SK-N-SH treated with all-trans-retinoic acid at 6 μM for 48 hours (cell line): ENCODE measurements around the gene HOXD12.

ENCODE experiments used
- ATAC-seq: fragments of 200-7000 bp; cut with Tn5 transposase; 3 replicates; pipeline ENCODE4 v1.9.1; 2020; ENCODE audit warnings: mild to moderate bottlenecking, moderate library complexity
- ARNTL ChIP-seq: fragments of 450-650 bp; formaldehyde crosslinking; IDR thresholded peaks from 2 replicates; pipeline ENCODE4 v1.5.0; 2020; ENCODE audit warnings: low read depth, mild to moderate bottlenecking, moderate library complexity, borderline replicate concordance
- BACH2 ChIP-seq: fragments of 250-450 bp; sonication (Bioruptor Pico); IDR thresholded peaks from 2 replicates; pipeline ENCODE4 v1.9.0; 2021; ENCODE audit warnings: mild to moderate bottlenecking, borderline replicate concordance
- CSDC2 ChIP-seq: fragments of 250-450 bp; sonication (Bioruptor Pico); IDR thresholded peaks from 2 replicates; pipeline ENCODE4 v1.5.0; 2020; ENCODE audit warnings: mild to moderate bottlenecking, moderate library complexity
- ESRRG ChIP-seq: fragments of 250-450 bp; sonication (Bioruptor Pico); IDR thresholded peaks from 2 replicates; pipeline ENCODE4 v1.6.1; 2021; ENCODE audit warnings: mild to moderate bottlenecking
- GLIS3 ChIP-seq: fragments of 250-450 bp; sonication (Bioruptor Pico); IDR thresholded peaks from 2 replicates; pipeline ENCODE4 v1.5.0; 2020; ENCODE audit warnings: mild to moderate bottlenecking, moderate library complexity
- ISL1 ChIP-seq: fragments of 250-450 bp; sonication (Bioruptor Pico); IDR thresholded peaks from 2 replicates; pipeline ENCODE4 v2.1.2; 2022; ENCODE audit warnings: mild to moderate bottlenecking, moderate library complexity
- OSR1 ChIP-seq: fragments of 250-450 bp; sonication (Bioruptor Pico); IDR thresholded peaks from 2 replicates; pipeline ENCODE4 v1.8.0; 2022; ENCODE audit warnings: moderate library complexity, mild to moderate bottlenecking, inconsistent platforms
- PPARA ChIP-seq: fragments of 250-450 bp; sonication (Bioruptor Pico); IDR thresholded peaks from 2 replicates; pipeline ENCODE4 v1.5.0; 2020; ENCODE audit warnings: mild to moderate bottlenecking, borderline replicate concordance
- RARB ChIP-seq: fragments of 250-450 bp; sonication (Bioruptor Pico); IDR thresholded peaks from 2 replicates; pipeline ENCODE4 v1.8.0; 2021; ENCODE audit warnings: mild to moderate bottlenecking, moderate library complexity
- SNAI2 ChIP-seq: fragments of 250-450 bp; sonication (Bioruptor Pico); IDR thresholded peaks from 2 replicates; pipeline ENCODE4 v1.5.0; 2020; ENCODE audit warnings: mild to moderate bottlenecking, moderate library complexity
- TCF4 ChIP-seq: fragments of 250-450 bp; sonication (Bioruptor Pico); IDR thresholded peaks from 2 replicates; pipeline ENCODE4 v1.8.0; 2021; ENCODE audit warnings: mild to moderate bottlenecking, moderate library complexity, borderline replicate concordance
- TOX ChIP-seq: fragments of 250-450 bp; sonication (Bioruptor Pico); IDR thresholded peaks from 2 replicates; pipeline ENCODE4 v1.8.0; 2021; ENCODE audit warnings: mild to moderate bottlenecking, moderate library complexity, borderline replicate concordance
- ZC3H10 ChIP-seq: fragments of 250-450 bp; sonication (Bioruptor Pico); IDR thresholded peaks from 2 replicates; pipeline ENCODE4 v1.5.1; 2021; ENCODE audit warnings: mild to moderate bottlenecking, moderate library complexity
- ZFP3 ChIP-seq: fragments of 250-450 bp; sonication (Bioruptor Pico); IDR thresholded peaks from 2 replicates; pipeline ENCODE4 v1.5.0; 2020; ENCODE audit warnings: mild to moderate bottlenecking, moderate library complexity
- ZNF565 ChIP-seq: fragments of 450-650 bp; formaldehyde crosslinking; conservative IDR thresholded peaks from 2 replicates; pipeline ENCODE4 v1.5.0; 2020; ENCODE audit warnings: low read depth, mild to moderate bottlenecking, moderate library complexity
- ZNF70 ChIP-seq: fragments of 450-650 bp; formaldehyde crosslinking; IDR thresholded peaks from 2 replicates; pipeline ENCODE4 v1.5.0; 2020; ENCODE audit warnings: mild to moderate bottlenecking, moderate library complexity
- ZNF8 ChIP-seq: fragments of 450-650 bp; formaldehyde crosslinking; IDR thresholded peaks from 2 replicates; pipeline ENCODE4 v1.5.0; 2020; ENCODE audit warnings: mild to moderate bottlenecking, moderate library complexity
- TF ChIP-seq, protein P1 (sequence below): fragments of 250-450 bp; sonication (Bioruptor Pico); IDR thresholded peaks from 2 replicates; pipeline ENCODE4 v1.5.1; 2021; ENCODE audit warnings: mild to moderate bottlenecking, moderate library complexity
- TF ChIP-seq, protein P2 (sequence below): fragments of 250-450 bp; sonication (Bioruptor Pico); IDR thresholded peaks from 2 replicates; pipeline ENCODE4 v1.8.0; 2020; ENCODE audit warnings: mild to moderate bottlenecking, moderate library complexity, borderline replicate concordance
- TF ChIP-seq, protein P3 (sequence below): fragments of 250-450 bp; sonication (Bioruptor Pico); IDR thresholded peaks from 2 replicates; pipeline ENCODE4 v1.8.0; 2021; ENCODE audit warnings: low read depth, mild to moderate bottlenecking, moderate library complexity, borderline replicate concordance
- TF ChIP-seq, protein P4 (sequence below): fragments of 250-450 bp; sonication (Bioruptor Pico); IDR thresholded peaks from 2 replicates; pipeline ENCODE4 v1.5.1; 2020; ENCODE audit warnings: low read depth, mild to moderate bottlenecking, moderate library complexity

HOXD12 gene

DNA sequence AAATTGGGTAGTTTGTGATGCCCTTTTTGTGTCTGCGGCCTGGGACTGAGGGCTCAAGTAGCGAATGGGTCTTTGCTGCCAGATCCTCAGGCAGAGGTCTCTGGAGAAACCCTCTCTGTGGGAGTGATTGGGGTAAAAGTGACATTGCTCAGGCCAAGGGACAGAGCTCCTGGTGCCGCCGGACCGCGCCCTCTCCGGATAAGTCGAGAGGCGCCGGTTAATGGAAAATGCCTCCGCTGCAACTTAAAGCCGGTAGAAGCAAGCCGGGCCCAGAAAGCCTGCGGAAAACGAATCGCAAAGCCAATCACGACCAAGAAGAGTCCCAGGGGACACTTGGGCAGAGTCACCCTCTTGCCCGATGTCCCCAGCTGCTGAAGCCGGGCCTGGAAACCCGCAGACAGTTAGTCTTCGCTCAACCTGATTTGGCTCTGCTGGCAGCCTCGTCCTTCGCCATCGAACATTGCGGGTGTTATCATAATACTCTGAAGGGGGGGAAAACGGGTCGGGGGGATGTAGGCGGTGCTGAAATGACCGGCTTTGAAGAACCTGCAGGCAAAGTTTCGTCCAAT lies 352 bp upstream of the HOXD12 start:
- no peak for ATAC-seq
- TF ChIP-seq ISL1 (no peak), OSR1 (CRISPR knock-in tag) (no peak)

DNA sequence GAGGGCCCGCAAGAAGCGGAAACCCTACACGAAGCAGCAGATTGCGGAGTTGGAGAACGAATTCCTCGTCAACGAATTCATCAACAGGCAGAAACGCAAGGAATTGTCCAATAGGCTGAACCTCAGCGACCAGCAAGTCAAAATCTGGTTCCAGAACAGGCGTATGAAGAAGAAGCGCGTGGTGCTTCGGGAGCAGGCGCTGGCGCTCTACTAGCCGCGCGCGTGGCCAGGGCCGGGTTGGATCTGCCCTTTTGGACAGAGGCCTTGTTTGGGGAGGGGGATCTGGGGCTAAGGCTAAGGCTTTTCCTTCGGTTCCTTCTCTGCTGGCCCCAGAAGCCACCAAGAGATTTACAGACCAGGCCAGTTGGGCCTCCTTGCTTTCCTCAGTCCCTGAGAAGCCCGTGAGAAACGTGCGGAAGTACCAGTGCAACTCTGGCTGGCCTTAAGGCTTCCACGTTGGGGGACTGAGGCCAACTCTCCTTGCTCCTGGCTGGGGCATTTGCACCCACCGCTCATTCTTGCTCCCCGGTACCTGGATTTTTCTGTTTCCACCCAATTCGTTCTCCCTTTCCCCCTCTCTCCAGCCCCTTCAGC lies 1.0 kb downstream of the HOXD12 start:
- ATAC-seq, result no peak
- no peak for TF ChIP-seq ZC3H10 (CRISPR knock-in tag)
- no peak for TF ChIP-seq CSDC2 (CRISPR knock-in tag)
- TF ChIP-seq RARB (CRISPR knock-in tag), result no peak
- no peak for TF ChIP-seq PPARA
- no peak for TF ChIP-seq TOX (CRISPR knock-in tag)
- TF ChIP-seq, protein P1, sequence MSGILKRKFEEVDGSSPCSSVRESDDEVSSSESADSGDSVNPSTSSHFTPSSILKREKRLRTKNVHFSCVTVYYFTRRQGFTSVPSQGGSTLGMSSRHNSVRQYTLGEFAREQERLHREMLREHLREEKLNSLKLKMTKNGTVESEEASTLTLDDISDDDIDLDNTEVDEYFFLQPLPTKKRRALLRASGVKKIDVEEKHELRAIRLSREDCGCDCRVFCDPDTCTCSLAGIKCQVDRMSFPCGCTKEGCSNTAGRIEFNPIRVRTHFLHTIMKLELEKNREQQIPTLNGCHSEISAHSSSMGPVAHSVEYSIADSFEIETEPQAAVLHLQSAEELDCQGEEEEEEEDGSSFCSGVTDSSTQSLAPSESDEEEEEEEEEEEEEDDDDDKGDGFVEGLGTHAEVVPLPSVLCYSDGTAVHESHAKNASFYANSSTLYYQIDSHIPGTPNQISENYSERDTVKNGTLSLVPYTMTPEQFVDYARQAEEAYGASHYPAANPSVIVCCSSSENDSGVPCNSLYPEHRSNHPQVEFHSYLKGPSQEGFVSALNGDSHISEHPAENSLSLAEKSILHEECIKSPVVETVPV, result no peak
- no peak for TF ChIP-seq ZNF8 (CRISPR knock-in tag)
- no peak for TF ChIP-seq ISL1
- TF ChIP-seq, protein P2, sequence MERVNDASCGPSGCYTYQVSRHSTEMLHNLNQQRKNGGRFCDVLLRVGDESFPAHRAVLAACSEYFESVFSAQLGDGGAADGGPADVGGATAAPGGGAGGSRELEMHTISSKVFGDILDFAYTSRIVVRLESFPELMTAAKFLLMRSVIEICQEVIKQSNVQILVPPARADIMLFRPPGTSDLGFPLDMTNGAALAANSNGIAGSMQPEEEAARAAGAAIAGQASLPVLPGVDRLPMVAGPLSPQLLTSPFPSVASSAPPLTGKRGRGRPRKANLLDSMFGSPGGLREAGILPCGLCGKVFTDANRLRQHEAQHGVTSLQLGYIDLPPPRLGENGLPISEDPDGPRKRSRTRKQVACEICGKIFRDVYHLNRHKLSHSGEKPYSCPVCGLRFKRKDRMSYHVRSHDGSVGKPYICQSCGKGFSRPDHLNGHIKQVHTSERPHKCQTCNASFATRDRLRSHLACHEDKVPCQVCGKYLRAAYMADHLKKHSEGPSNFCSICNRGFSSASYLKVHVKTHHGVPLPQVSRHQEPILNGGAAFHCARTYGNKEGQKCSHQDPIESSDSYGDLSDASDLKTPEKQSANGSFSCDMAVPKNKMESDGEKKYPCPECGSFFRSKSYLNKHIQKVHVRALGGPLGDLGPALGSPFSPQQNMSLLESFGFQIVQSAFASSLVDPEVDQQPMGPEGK (CRISPR knock-in tag), result no peak
- TF ChIP-seq ESRRG (CRISPR knock-in tag), result no peak

DNA sequence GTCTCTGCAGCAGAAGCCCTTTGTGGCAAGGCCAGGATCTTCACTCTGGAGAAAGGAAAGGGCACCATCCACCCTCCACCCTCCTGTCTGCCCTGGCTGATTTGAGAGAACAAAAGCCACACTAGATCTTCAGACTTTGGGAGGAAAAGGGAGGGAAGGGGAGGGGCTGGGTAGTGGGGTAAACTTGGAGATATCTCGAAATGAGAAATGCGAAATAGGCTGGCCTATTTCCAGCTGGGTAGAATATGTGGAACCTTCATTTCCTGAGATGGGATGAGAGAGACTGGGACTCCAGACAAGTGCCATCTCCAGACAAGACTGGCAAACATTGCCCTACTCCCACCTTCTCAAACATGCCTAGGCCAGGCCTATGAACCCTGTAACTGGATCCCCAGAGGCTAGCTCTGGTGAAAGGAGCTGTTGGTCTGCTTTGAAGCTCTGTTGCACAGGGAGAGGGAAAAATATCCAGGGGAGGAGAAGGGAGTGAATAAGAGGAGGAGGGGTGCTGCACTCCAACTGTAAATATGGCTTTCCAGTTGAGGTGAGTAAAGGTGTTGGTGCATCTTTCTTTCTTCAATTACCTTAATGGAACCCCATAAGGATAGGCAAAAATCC lies 1.7 kb downstream of the HOXD12 start:
- TF ChIP-seq ESRRG (CRISPR knock-in tag) (no peak), BACH2 (CRISPR knock-in tag) (no peak), TCF4 (CRISPR knock-in tag) (no peak), ZNF8 (CRISPR knock-in tag) (no peak), GLIS3 (no peak), ZNF70 (no peak), CSDC2 (CRISPR knock-in tag) (no peak), ZNF565 (no peak), ZFP3 (CRISPR knock-in tag) (no peak)
- TF ChIP-seq, protein P1, result no peak
- TF ChIP-seq, protein P3, sequence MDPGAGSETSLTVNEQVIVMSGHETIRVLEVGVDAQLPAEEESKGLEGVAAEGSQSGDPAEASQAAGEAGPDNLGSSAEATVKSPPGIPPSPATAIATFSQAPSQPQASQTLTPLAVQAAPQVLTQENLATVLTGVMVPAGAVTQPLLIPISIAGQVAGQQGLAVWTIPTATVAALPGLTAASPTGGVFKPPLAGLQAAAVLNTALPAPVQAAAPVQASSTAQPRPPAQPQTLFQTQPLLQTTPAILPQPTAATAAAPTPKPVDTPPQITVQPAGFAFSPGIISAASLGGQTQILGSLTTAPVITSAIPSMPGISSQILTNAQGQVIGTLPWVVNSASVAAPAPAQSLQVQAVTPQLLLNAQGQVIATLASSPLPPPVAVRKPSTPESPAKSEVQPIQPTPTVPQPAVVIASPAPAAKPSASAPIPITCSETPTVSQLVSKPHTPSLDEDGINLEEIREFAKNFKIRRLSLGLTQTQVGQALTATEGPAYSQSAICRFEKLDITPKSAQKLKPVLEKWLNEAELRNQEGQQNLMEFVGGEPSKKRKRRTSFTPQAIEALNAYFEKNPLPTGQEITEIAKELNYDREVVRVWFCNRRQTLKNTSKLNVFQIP (CRISPR knock-in tag), result no peak
- TF ChIP-seq, all 23 proteins: peak for 0
- ATAC-seq, result no peak

DNA sequence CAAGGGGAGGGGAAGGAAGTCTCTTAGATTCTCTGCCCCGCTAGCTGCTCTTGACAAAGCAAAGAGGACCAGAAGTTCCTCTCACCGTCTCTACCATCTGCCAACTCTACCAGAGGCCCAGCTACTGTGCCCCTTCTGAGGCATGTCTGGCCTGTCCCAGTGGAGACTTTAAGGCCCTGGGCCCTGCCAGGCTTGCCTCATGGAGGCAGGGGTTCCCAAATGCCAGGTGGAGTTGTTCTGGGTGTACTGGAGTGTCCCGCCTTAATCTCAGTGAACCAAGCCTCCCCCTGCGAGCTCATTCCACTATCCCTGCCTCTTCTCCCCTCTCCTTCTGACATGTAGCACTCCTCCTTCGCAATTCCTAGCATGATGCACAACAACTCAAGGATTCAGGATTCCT lies 2.2 kb downstream of the HOXD12 start:
- no peak for ATAC-seq
- TF ChIP-seq SNAI2 (CRISPR knock-in tag), result no peak
- TF ChIP-seq TOX (CRISPR knock-in tag), result no peak
- TF ChIP-seq, protein P4, sequence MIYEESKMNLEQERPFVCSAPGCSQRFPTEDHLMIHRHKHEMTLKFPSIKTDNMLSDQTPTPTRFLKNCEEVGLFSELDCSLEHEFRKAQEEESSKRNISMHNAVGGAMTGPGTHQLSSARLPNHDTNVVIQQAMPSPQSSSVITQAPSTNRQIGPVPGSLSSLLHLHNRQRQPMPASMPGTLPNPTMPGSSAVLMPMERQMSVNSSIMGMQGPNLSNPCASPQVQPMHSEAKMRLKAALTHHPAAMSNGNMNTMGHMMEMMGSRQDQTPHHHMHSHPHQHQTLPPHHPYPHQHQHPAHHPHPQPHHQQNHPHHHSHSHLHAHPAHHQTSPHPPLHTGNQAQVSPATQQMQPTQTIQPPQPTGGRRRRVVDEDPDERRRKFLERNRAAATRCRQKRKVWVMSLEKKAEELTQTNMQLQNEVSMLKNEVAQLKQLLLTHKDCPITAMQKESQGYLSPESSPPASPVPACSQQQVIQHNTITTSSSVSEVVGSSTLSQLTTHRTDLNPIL (CRISPR knock-in tag), result no peak
- TF ChIP-seq PPARA, result no peak
- TF ChIP-seq, protein P2 (CRISPR knock-in tag), result no peak
- no peak for TF ChIP-seq RARB (CRISPR knock-in tag)
- TF ChIP-seq GLIS3, result no peak
- TF ChIP-seq ARNTL, result no peak
- TF ChIP-seq ZNF8 (CRISPR knock-in tag), result no peak
- no peak for TF ChIP-seq OSR1 (CRISPR knock-in tag)
- TF ChIP-seq ZNF70, result no peak
- TF ChIP-seq ISL1, result no peak
- TF ChIP-seq, protein P1, result no peak
- no peak for TF ChIP-seq CSDC2 (CRISPR knock-in tag)
- TF ChIP-seq BACH2 (CRISPR knock-in tag), result no peak
- no peak for TF ChIP-seq ZC3H10 (CRISPR knock-in tag)
